H9 (cell line): ENCODE results near the gene ACAA2. TPM values are rescaled to one million over a fixed set of nuclear protein-coding genes. Genes with fewer than 3 reads are reported as not detected.

ENCODE experiments used
- DNase-seq: peaks from one replicate; pipeline ENCODE4 v3.0.0-alpha.2; 2017
- H2AFZ ChIP-seq: one replicate; pipeline ENCODE4 v1.6.1; 2013; ENCODE audit warnings: mild to moderate bottlenecking, low read length, control low read depth, moderate library complexity
- H2AK5ac ChIP-seq: 2 replicates; pipeline ENCODE4 v1.6.1; 2013; ENCODE audit warnings: low read length, control low read depth, mixed read lengths; ENCODE audit not compliant: insufficient read length
- H2BK120ac ChIP-seq: one replicate; pipeline ENCODE4 v1.6.1; 2013; ENCODE audit warnings: low read depth, mild to moderate bottlenecking, low read length, control low read depth, inconsistent platforms; ENCODE audit not compliant: poor library complexity, severe bottlenecking
- H2BK12ac ChIP-seq: 2 replicates; pipeline ENCODE4 v1.6.1; 2013; ENCODE audit warnings: low read length, control low read depth, mixed read lengths, low read depth; ENCODE audit not compliant: insufficient read length
- H2BK15ac ChIP-seq: 2 replicates; pipeline ENCODE4 v1.6.1; 2013; ENCODE audit warnings: low read depth, low read length, control low read depth
- H2BK20ac ChIP-seq: one replicate; pipeline ENCODE4 v1.6.1; 2013; ENCODE audit warnings: low read depth, mild to moderate bottlenecking, low read length, control low read depth, inconsistent platforms; ENCODE audit not compliant: poor library complexity, severe bottlenecking
- H2BK5ac ChIP-seq: 2 replicates; pipeline ENCODE4 v1.6.1; 2013; ENCODE audit warnings: low read length, control low read depth, mixed read lengths; ENCODE audit not compliant: insufficient read length
- H3K14ac ChIP-seq: 2 replicates; pipeline ENCODE4 v1.6.1; 2013; ENCODE audit warnings: low read length, control low read depth; ENCODE audit not compliant: insufficient read depth
- H3K18ac ChIP-seq: 2 replicates; pipeline ENCODE4 v1.6.1; 2013; ENCODE audit warnings: low read depth, mild to moderate bottlenecking, mixed read lengths, low read length, control low read depth; ENCODE audit not compliant: insufficient read length
- H3K23ac ChIP-seq: 2 replicates; pipeline ENCODE4 v1.6.1; 2013; ENCODE audit warnings: low read length, control low read depth, mixed read lengths, low read depth; ENCODE audit not compliant: insufficient read length
- H3K23me2 ChIP-seq: 2 replicates; pipeline ENCODE4 v1.6.1; 2013; ENCODE audit warnings: low read depth, mild to moderate bottlenecking, mixed read lengths, low read length, control low read depth; ENCODE audit not compliant: insufficient read length, poor library complexity, severe bottlenecking
- H3K27ac ChIP-seq: 2 replicates; pipeline ENCODE4 v1.5.1; 2013; ENCODE audit warnings: low read length, control low read depth, mixed read lengths, low read depth; ENCODE audit not compliant: insufficient read length
- H3K27me3 ChIP-seq: 2 replicates; pipeline ENCODE4 v1.6.1; 2013; ENCODE audit warnings: low read length, control low read depth, inconsistent platforms; ENCODE audit not compliant: insufficient read depth
- H3K4ac ChIP-seq: 2 replicates; pipeline ENCODE4 v1.6.1; 2013; ENCODE audit warnings: low read depth, mild to moderate bottlenecking, control low read depth, inconsistent platforms, low read length, moderate library complexity
- H3K4me1 ChIP-seq: 2 replicates; pipeline ENCODE4 v1.6.1; 2013; ENCODE audit warnings: low read length, control low read depth, inconsistent platforms; ENCODE audit not compliant: insufficient read depth
- H3K4me2 ChIP-seq: 2 replicates; pipeline ENCODE4 v1.6.1; 2013; ENCODE audit warnings: low read length, control low read depth, mixed read lengths; ENCODE audit not compliant: insufficient read length, insufficient read depth
- H3K56ac ChIP-seq: 2 replicates; pipeline ENCODE4 v1.6.1; 2013; ENCODE audit warnings: low read depth, mild to moderate bottlenecking, mixed read lengths, low read length, control low read depth; ENCODE audit not compliant: insufficient read length
- H3K79me1 ChIP-seq: 2 replicates; pipeline ENCODE4 v1.6.1; 2013; ENCODE audit warnings: low read depth, mild to moderate bottlenecking, moderate library complexity, low read length, control low read depth, inconsistent platforms; ENCODE audit not compliant: insufficient read depth, poor library complexity, severe bottlenecking
- H3K79me2 ChIP-seq: 2 replicates; pipeline ENCODE4 v1.6.1; 2013; ENCODE audit warnings: low read length, control low read depth, inconsistent platforms; ENCODE audit not compliant: insufficient read depth
- H3K9ac ChIP-seq: 2 replicates; pipeline ENCODE4 v1.6.1; 2013; ENCODE audit warnings: low read length, control low read depth, mixed read lengths; ENCODE audit not compliant: insufficient read length; ENCODE audit errors: extremely low read depth
- H3K9me3 ChIP-seq: one replicate; pipeline ENCODE4 v1.6.1; 2013; ENCODE audit warnings: low read depth, low read length, inconsistent platforms; ENCODE audit not compliant: control insufficient read depth
- H3T11ph ChIP-seq: one replicate; pipeline ENCODE4 v1.6.1; 2013; ENCODE audit warnings: mild to moderate bottlenecking, low read length, control low read depth, inconsistent platforms
- H4K20me1 ChIP-seq: one replicate; pipeline ENCODE4 v1.6.1; 2013; ENCODE audit not compliant: control insufficient read depth, insufficient read length, insufficient read depth
- H4K5ac ChIP-seq: 2 replicates; pipeline ENCODE4 v1.6.1; 2013; ENCODE audit warnings: low read depth, mild to moderate bottlenecking, mixed read lengths, low read length, control low read depth; ENCODE audit not compliant: insufficient read length
- H4K8ac ChIP-seq: replicated peaks from 2 replicates; pipeline ENCODE4 v1.6.1; 2013; ENCODE audit warnings: low read length, control low read depth, mixed read lengths, low read depth; ENCODE audit not compliant: insufficient read length
- H4K91ac ChIP-seq: 2 replicates; pipeline ENCODE4 v1.6.1; 2013; ENCODE audit warnings: low read depth, mild to moderate bottlenecking, moderate library complexity, mixed read lengths, low read length, control low read depth; ENCODE audit not compliant: insufficient read length
- H3K27ac Mint-ChIP-seq, 3 experiments: 2 replicates in 2 of 3; 3 replicates in 1 of 3; pipeline ENCODE4 v1.8.0; 2020 to 2021; ENCODE audit warnings: mixed read lengths in 3 of 3, mild to moderate bottlenecking in 1 of 3, moderate library complexity in 1 of 3
- H3K27me3 Mint-ChIP-seq: 2 replicates; pipeline ENCODE4 v1.8.0; 2021; ENCODE audit warnings: low read depth, mild to moderate bottlenecking, moderate library complexity, mixed read lengths
- H3K36me3 Mint-ChIP-seq, 3 experiments: 2 replicates in 2 of 3; 3 replicates in 1 of 3; pipeline ENCODE4 v1.8.0; 2020 to 2021; ENCODE audit warnings: low read depth in 3 of 3, mixed read lengths in 3 of 3; ENCODE audit not compliant: insufficient read depth in 1 of 3
- H3K4me1 Mint-ChIP-seq, 2 experiments: 2 replicates each; pipeline ENCODE4 v1.8.0; 2020; ENCODE audit warnings: mixed read lengths in 2 of 2
- H3K4me3 Mint-ChIP-seq, 2 experiments: 2 replicates in 1 of 2; 3 replicates in 1 of 2; pipeline ENCODE4 v1.8.0; 2020 to 2021; ENCODE audit warnings: mild to moderate bottlenecking in 2 of 2, mixed read lengths in 2 of 2, moderate library complexity in 1 of 2
- H3K9me3 Mint-ChIP-seq, 2 experiments: 2 replicates in 1 of 2; 3 replicates in 1 of 2; pipeline ENCODE4 v1.8.0; 2020; ENCODE audit warnings: mild to moderate bottlenecking in 2 of 2, mixed read lengths in 2 of 2, moderate library complexity in 1 of 2
- WGBS: extraction: QIAGEN DNeasy Blood & Tissue Kit; methylation state at CpG from one replicate; pipeline ENCODE4 v1.1.7; 2013; ENCODE audit warnings: missing lambda C conversion rate, low lambda C conversion rate, mixed read lengths; ENCODE audit not compliant: insufficient read length; ENCODE audit errors: extremely low coverage; 5-methylcytosine and 5-hydroxymethylcytosine counted together
- total RNA-seq: library from RNA; stranded (reverse); gene quantifications from 2 replicates; pipeline ENCODE4 v1.2.1, GENCODE V29; 2021
- TF ChIP-seq, protein P1 (sequence below): fragments of 200-600 bp; sonication (generic); conservative IDR thresholded peaks from 3 replicates; pipeline ENCODE4 v1.8.0; 2021; ENCODE audit warnings: antibody characterized with exemption, mild to moderate bottlenecking

Gene ACAA2
- total RNA-seq, 1 experiment from 2014 or later, result 115 TPM

DNA sequence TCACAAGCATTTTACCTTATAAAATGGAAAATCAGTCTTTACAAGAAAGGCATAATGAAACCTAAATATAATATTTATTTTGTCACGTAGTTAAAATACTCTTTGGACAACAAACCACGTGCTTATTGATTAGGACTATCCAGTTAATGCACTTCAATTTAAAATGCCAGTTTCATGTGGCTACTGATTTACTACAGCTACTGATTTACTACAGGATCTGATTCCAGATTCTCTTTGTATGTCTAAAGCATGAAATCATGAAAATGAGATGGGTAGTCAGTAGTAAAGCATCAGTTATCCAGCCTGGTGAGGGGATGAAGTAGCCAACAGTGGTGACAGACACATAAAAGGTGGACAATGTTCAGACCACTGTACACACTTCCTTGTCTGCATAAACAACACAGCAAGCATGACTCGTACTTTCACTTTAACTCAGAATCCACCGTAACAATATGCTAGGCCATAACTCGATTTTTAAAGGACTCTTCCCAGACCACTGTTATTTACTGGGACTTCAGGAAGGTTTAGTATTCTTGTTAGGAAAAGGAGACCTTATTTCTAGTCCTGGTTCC is 24.9 kb downstream of the ACAA2 start:
- Histone ChIP-seq H3K27me3 (no peaks in the 10 kb centered on the region), H2BK20ac (no peak overlapping the region), H3K79me1 (no peaks in the 10 kb centered on the region), H3K14ac (no peak overlapping the region), H4K91ac (no peak overlapping the region), H3K9ac (no peak overlapping the region), H3K9me3 (no peaks in the 10 kb centered on the region), H4K5ac (no peak overlapping the region), H3K4ac (no peak overlapping the region), H4K20me1 (no peaks in the 10 kb centered on the region), H3T11ph (no peak overlapping the region), H2AFZ (no peak overlapping the region), H2AK5ac (no peak overlapping the region), H3K79me2 (no peaks in the 10 kb centered on the region), H3K23me2 (no peaks in the 10 kb centered on the region), H2BK12ac (no peak overlapping the region), H4K8ac (no peak overlapping the region), H3K4me1 (no peaks in the 10 kb centered on the region), H2BK5ac (no peak overlapping the region), H3K27ac (no peak overlapping the region), H3K4me2 (no peak overlapping the region), H3K23ac (no peak overlapping the region), H3K56ac (no peak overlapping the region), H2BK15ac (no peak overlapping the region), H2BK120ac (no peak overlapping the region), H3K18ac (no peak overlapping the region)
- no CpG with 5 or more reads among the region's 5 CpGs for WGBS
- Mint-ChIP-seq H3K4me3 (no peak overlapping the region), H3K36me3 (peaks cover 16 to 81% (median 76%) of the 10 kb centered on the region in 3 experiments; a peak in 6 of 7 replicates), H3K4me1 (no peaks in the 10 kb centered on the region), H3K9me3 (no peaks in the 10 kb centered on the region), H3K27ac (no peak overlapping the region), H3K27me3 (no peaks in the 10 kb centered on the region)
- DNase-seq, result no peak
- TF ChIP-seq, protein P1, sequence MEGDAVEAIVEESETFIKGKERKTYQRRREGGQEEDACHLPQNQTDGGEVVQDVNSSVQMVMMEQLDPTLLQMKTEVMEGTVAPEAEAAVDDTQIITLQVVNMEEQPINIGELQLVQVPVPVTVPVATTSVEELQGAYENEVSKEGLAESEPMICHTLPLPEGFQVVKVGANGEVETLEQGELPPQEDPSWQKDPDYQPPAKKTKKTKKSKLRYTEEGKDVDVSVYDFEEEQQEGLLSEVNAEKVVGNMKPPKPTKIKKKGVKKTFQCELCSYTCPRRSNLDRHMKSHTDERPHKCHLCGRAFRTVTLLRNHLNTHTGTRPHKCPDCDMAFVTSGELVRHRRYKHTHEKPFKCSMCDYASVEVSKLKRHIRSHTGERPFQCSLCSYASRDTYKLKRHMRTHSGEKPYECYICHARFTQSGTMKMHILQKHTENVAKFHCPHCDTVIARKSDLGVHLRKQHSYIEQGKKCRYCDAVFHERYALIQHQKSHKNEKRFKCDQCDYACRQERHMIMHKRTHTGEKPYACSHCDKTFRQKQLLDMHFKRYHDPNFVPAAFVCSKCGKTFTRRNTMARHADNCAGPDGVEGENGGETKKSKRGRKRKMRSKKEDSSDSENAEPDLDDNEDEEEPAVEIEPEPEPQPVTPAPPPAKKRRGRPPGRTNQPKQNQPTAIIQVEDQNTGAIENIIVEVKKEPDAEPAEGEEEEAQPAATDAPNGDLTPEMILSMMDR, result no peak
